ENCODE results near the gene MANSC1. TPM values are rescaled to one million over a fixed set of nuclear protein-coding genes. Genes with fewer than 3 reads are reported as not detected.
A peak's percentile ranks its signal among the peaks of the same experiment; 100 is the strongest.
"Not testable (repeated sequence)": the region's sequence is repeated elsewhere in the genome, so short reads cannot be mapped to it uniquely, and the experiment has no call there.

MANSC1 gene
- total and polyA plus RNA-seq, 2 experiments from 2014 or later: 8.2 to 12.2 TPM

DNA sequence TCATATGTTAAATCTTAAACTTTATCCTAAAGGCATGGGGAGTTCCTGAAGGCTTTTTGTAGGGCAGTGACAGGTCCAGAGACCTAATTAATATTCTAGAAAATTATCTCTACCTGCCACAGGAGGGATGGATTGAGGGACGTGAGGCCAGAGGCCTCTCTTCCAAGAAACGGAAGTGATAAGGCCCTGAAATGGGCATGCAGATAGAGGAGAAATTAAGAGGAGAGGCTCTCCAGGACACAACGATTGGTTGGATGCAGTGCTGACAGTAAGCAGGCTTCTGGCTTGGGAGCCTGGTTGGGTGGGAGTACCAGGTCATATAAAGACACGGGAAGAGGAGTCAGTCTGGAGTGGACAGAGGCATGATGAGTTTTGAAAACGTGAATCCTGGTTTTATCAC, 3.8 kb upstream of the MANSC1 start:
- 59 to 62% methylated on average over 5 of the region's 5 CpGs for WGBS, 2 experiments (ENCODE audit: low coverage in 1 of 2, low lambda C conversion rate in 2 of 2, missing lambda C conversion rate in 2 of 2)
- H3K27ac ChIP-seq: no peak overlapping the region

DNA sequence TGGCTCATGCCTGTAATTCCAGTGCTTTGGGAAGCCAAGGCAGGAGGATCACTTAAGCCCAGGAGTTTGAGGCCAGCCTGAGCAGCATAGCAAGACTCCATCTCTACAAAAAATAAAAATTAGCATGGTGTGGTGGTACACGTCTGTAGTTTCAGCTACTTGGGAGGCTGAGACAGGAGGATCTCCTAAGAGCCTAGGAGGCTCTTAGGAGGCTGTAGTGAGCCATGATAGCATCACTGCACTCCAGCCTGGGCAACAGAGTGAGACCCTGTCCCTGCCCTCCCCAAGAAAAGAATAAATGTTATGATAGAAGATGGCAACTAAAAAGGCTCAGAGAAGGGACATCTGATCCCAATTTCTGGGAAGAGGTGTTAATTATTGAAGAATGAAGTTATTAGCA, 3.2 kb upstream of the MANSC1 start:
- Histone ChIP-seq H2AFZ (no peak overlapping the region), H3K36me3 (ENCODE audit: low read depth) (no peaks in the 10 kb centered on the region), H4K20me1 (ENCODE audit: insufficient read depth) (no peaks in the 10 kb centered on the region), H3F3A (ENCODE audit: insufficient read depth) (peaks cover 12% of the 10 kb centered on the region; the same call in 1 of the 2 replicates), H3K4me1 (ENCODE audit: insufficient read depth) (peaks cover 5% of the 10 kb centered on the region), H3K9ac (no peak overlapping the region), H3K79me2 (ENCODE audit: insufficient read depth) (peaks cover 7% of the 10 kb centered on the region), H3K4me3 (no peak overlapping the region), H3K27me3 (replicated peaks; ENCODE audit: insufficient read depth) (no peaks in the 10 kb centered on the region), H3K27ac (no peak overlapping the region), H3K9me2 (ENCODE audit: insufficient read depth) (no peaks in the 10 kb centered on the region), H3K4me2 (ENCODE audit: unreplicated experiment) (no peak overlapping the region), H3K9me3 (ENCODE audit: low read depth) (no peaks in the 10 kb centered on the region)
- DNase-seq: no peak
- in situ Hi-C loops (cut with MboI): no loop called here
- TF ChIP-seq EZH2 (IDR thresholded peaks at IDR 0.05; ENCODE audit: insufficient read depth, poor library complexity, severe bottlenecking) (no peak), EZH2phosphoT487 (IDR thresholded peaks at IDR 0.05; ENCODE audit: insufficient read depth, low read depth) (no peak)
- 94 to 100% methylated on average over 1 of the region's 1 CpG for WGBS, 2 experiments (ENCODE audit: low coverage in 1 of 2, low lambda C conversion rate in 2 of 2, missing lambda C conversion rate in 2 of 2)

More for the DNA sequence above, 3.8 kb upstream of the MANSC1 start:
- in situ Hi-C loops (cut with MboI): no loop called here
- H3K9me2 ChIP-seq (ENCODE audit: insufficient read depth): no peaks in the 10 kb centered on the region
- DNase-seq: no peak
- H2AFZ ChIP-seq: no peak overlapping the region
- peaks cover 12% of the 10 kb centered on the region for H3K79me2 ChIP-seq (ENCODE audit: insufficient read depth)
- no peak overlapping the region for H3K9ac ChIP-seq
- no peaks in the 10 kb centered on the region for H4K20me1 ChIP-seq (ENCODE audit: insufficient read depth)
- H3K4me3 ChIP-seq: no peak overlapping the region
- no peaks in the 10 kb centered on the region for H3K36me3 ChIP-seq (ENCODE audit: low read depth)
- peaks cover 12% of the 10 kb centered on the region; the same call in 1 of the 2 replicates for H3F3A ChIP-seq (ENCODE audit: insufficient read depth)
- TF ChIP-seq EZH2phosphoT487 (IDR thresholded peaks at IDR 0.05; ENCODE audit: insufficient read depth, low read depth): no peak
- no peaks in the 10 kb centered on the region for H3K9me3 ChIP-seq (ENCODE audit: low read depth)
- H3K4me2 ChIP-seq (ENCODE audit: unreplicated experiment): no peak overlapping the region
- no peaks in the 10 kb centered on the region for H3K27me3 ChIP-seq (replicated peaks; ENCODE audit: insufficient read depth)
- H3K4me1 ChIP-seq (ENCODE audit: insufficient read depth): peaks cover 10% of the 10 kb centered on the region

DNA sequence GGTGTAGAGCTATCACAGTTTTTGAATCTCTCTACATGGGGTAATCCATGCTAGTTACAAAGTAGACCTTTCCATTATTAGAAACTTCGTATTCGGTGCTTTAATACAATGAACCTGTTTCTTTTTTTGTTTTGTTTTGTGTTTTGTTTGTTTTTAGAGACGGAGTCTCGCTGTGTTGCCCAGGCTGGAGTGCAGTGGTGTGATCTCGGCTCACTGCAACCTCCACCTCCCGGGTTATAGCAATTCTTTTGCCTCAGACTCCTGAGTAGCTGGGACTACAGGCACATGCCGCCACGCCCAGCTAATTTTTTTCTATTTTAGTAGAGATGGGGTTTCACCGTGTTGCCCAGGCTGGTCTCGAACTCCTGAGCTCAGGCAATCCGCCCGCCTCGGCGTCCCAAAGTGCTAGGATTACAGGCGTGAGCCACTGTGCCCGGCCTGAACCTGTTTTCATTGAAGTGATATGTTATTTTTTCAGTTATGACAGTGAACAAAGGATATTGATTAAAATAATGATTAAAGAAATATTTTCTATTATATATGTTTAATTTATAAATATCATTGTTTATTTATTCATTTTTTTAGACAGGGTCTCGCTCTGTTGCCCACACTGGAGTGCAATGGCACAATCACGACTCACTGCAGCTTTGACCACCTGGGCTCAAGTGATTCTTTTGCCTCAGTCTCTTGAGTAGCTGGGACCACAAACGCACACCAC, 1.6 kb upstream of the MANSC1 start:
- in situ Hi-C loops (cut with MboI); H3K4me3 ChIP-seq: not testable (repeated sequence)

DNA sequence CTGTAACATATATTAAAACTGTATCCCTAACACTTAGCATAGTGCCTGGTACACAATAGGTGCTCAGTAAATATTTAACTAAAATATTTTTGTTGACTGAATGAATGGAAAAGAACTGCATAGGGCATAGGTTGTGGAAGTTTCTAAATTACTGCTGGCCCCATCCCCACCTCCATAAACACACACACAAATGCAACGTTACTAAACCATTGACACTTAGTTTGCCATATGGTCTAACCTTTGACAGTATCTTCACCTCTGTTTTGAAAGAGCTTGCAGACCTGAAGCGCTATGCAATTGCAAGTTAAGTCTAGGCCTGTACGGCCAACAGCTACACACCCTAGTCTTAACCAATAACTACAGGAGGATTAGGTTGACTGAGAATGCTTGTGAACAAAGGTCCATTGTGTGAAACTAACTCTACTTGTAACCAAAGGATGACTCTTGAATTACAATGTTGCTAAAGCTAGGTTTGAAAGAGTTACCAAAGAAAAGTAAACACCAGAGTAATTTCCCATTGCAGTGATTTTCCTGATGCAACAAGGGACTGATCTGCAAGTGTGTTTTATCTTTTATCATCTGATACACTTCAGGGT, 924 bp upstream of the MANSC1 start:
- H3K36me3 ChIP-seq (ENCODE audit: low read depth): no peaks in the 10 kb centered on the region
- no peaks in the 10 kb centered on the region for H3F3A ChIP-seq (ENCODE audit: insufficient read depth)
- in situ Hi-C loops (cut with MboI): no loop called here
- H3K79me2 ChIP-seq (ENCODE audit: insufficient read depth): no peaks in the 10 kb centered on the region
- H3K9me2 ChIP-seq (ENCODE audit: insufficient read depth): no peaks in the 10 kb centered on the region
- H4K20me1 ChIP-seq (ENCODE audit: insufficient read depth): no peaks in the 10 kb centered on the region
- peak overlapping the region; percentile 96; the same call in 1 of the 2 replicates for H2AFZ ChIP-seq
- peak overlapping the region; percentile 81; the same call in 1 of the 2 replicates for H3K4me3 ChIP-seq
- H3K27ac ChIP-seq: no peak overlapping the region
- no peaks in the 10 kb centered on the region for H3K4me1 ChIP-seq (ENCODE audit: insufficient read depth)
- H3K27me3 ChIP-seq (replicated peaks; ENCODE audit: insufficient read depth): no peaks in the 10 kb centered on the region
- no peak overlapping the region for H3K4me2 ChIP-seq (ENCODE audit: unreplicated experiment)
- TF ChIP-seq EZH2phosphoT487 (IDR thresholded peaks at IDR 0.05; ENCODE audit: insufficient read depth, low read depth) (no peak), EZH2 (IDR thresholded peaks at IDR 0.05; ENCODE audit: insufficient read depth, poor library complexity, severe bottlenecking) (no peak)
- no peak for DNase-seq
- no peak overlapping the region for H3K9ac ChIP-seq
- no peaks in the 10 kb centered on the region for H3K9me3 ChIP-seq (ENCODE audit: low read depth)
- 93 to 97% methylated on average over 3 of the region's 3 CpGs for WGBS, 2 experiments (ENCODE audit: low coverage in 1 of 2, low lambda C conversion rate in 2 of 2, missing lambda C conversion rate in 2 of 2)

More for the DNA sequence above, 1.6 kb upstream of the MANSC1 start:
- H3K27me3 ChIP-seq (replicated peaks; ENCODE audit: insufficient read depth); H3K9me3 ChIP-seq (ENCODE audit: low read depth); H3F3A ChIP-seq (ENCODE audit: insufficient read depth); H3K4me1 ChIP-seq (ENCODE audit: insufficient read depth); H3K27ac ChIP-seq; H3K4me2 ChIP-seq (ENCODE audit: unreplicated experiment); H2AFZ ChIP-seq; H4K20me1 ChIP-seq (ENCODE audit: insufficient read depth); H3K79me2 ChIP-seq (ENCODE audit: insufficient read depth); DNase-seq; H3K36me3 ChIP-seq (ENCODE audit: low read depth); H3K9me2 ChIP-seq (ENCODE audit: insufficient read depth); H3K9ac ChIP-seq: not testable (repeated sequence)
- WGBS, 2 experiments (ENCODE audit: low coverage in 1 of 2, low lambda C conversion rate in 2 of 2, missing lambda C conversion rate in 2 of 2): 81 to 88% methylated on average over 19 of the region's 19 CpGs

All from GM23248 (cell line).